ENCODE data around the gene COMMD8.

The COMMD8 gene

DNA sequence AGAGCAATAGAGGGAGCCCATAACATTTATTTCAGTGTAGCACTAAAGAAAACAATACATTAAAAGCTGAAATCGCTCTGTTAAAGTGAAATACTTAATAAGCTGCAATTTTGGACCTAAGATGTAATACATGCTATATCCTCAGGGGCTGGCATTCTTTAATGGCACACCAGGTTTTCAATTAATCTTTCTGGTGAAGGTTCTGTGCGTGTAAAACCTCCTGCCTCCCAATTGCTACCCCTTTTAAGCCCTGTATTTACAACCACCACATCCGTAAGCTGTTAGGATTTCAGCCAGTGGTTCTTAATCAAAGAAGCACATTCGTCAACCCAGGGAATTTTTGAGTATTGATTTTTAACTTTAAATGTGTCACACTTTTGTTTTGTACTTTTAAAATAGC is 7.6 kb upstream of the COMMD8 start:
- no peak for DNase-seq

DNA sequence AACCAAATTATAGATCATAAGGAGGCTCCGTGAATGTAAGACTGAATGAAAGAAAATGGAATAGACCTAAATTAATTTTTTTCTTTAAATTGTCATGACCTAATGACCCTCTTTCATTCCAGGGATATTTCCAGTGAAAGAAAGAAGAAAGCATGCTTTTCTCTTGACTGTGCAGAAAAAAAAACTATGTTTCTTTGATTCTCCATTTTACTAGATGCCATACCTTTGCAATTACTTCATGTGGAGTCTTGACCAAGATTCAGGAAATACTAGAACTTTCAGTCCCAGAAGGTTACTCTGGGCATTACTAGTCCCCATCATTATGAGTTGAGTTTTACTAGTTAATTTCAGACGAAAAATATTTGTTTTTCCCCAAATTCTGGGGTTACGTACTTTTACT is 6.4 kb upstream of the COMMD8 start:
- no peak for DNase-seq

DNA sequence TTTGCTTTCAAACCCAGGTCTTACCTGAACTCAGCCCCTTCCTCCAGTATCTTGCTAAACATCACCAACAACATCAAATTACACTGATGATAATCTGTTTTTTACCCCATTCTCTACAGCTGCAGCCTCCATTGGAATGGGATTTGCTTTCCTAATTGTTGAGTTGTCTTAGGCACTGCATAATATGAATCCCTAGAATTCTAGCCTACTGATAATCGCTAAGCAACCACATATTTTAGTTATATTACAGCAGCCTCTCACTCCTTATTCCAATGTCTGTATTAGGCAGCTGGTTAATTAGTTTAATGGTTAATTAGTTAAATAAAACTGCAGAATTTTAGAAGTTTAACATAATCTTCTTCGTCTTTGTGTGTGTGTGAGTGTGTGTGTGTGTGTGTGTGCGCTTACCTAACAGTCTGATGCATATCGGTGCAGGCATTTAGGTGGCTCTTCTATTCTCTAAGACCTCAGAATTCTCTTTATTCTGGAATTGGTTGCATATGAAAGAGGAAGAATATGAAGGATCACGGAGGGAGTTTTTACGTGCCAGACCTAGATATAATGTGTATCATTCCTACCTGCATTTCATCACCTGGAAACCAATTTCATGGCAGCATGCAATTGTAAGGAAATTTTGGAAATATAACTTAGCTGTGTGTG is 5.3 kb upstream of the COMMD8 start:
- no peak for DNase-seq

DNA sequence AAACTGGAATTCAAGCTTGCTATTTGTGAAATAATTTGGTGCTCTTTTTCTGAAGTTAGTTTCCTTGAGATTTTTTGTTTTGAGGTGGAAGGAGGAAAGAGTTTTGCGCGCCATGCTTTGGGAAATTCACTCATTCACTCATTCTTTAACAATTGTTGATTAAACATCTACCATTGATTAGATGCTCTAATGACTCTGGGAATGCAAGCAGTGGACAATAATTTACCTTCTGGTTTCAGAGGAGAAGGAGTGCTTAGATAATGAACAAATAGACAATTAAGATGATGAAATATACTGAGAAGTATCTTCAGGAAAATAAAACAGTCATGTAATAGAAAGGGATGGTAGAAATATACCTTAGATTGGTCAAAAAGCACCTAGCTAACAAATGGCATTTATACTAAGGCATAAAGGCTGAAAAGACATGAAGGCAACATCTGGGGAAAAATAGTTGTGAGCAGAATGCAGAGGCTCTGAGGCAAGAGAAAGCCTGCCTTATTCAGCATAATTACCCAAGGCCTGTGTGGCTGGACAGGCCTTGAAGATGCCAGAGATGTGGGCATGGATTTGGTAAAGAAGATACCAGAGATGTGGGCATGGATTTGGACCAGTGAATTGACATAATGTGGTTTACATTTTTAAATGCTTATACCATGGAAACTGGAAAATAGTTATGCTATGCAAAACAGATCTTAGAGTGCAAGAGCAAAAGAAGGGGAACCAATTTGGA is 2.7 kb upstream of the COMMD8 start:
- DNase-seq, result no peak

DNA sequence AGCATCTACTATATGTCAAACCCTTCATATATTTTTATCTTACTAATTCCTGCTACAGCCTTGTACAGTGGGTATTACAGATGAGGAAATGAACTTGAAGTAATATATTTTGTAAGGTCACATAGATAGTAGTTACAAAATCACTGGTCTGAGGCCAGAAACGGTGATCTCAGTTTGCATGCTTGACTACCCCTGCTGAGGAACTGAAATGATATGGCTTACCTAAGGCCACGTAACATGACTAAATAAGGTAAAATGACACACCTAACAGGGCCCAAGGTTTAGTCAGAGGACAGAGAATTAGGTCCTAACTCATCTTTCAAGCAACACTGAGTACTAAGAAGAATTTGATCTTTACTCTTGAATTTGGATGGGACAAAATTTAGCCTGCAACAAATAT is 1.5 kb upstream of the COMMD8 start:
- DNase-seq, result no peak

DNA sequence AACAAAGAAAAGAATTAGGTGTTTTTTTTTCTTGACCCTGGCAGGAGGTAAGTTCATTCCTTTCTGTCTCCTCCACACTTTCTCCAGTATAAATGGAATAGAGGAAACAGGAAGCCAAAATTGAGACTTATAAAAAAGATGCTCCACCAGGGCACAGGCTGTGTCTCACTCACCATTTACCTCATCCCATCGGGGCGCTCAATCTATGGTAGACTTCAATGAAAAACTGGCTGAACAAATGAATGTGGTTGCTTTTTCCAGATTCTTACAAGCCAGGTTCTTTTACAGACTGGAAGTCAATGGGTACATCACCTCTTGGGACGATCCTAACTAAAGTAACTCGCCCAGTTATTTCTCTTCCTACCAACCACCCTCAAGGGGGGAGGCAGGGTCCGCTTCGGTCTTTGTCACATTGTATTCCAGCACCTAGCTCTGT is 685 bp downstream of the COMMD8 start:
- no peak for DNase-seq

DNA sequence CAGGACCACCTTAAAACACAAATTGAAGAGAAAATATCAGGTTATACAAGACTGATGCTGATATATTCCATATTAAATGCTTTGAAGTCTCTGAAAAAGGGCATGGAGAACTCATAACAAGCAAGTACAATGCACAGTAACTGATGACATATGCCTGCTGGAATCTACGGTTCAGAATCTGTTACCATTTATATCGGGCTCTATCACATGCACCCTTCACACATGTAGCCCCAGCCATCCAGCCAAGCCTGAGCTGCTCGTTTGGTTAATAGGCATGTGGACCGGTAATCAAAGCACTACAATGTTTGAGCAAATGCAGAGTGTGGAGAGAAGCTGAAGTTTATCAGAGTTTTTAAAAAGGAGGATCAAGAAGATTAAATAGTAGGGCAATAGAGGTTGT is 11.8 kb downstream of the COMMD8 start:
- DNase-seq, result no peak

DNA sequence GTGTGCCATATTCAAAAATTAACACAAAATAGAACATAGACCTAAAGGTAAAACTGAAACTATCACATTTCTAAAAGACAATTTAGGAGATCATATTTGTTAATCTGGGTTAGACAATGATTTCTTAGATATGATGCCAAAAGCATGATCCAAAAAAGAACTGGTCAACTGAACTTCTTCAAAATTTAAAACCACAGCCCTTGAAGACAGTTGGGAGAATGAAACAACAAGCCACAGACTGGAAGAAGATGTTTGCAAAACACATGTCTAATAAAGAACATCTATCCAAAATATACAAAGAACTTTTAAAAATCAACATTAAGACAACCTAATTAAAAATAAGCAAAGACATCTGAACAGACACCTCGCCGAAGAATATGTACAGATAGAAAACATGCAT is 19.5 kb downstream of the COMMD8 start:
- DNase-seq, result no peak

DNA sequence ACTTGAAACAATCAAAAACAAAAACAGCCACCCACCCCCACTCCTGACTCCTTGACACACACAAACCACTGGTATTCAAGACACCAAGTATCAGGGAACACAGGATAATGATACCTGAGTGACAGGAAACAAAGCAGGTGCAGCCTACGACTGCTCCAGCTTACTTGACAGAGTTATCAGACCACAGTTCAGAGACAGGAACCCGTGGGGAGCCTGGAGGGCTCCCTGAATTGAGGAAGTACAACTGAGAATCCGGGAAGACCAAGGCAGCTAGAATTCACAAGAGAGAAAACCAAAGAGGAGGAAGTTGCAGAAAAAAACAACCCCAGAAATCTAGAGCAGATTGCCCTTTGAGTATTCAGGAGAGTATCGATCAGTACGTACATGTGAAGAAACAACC is 20.5 kb downstream of the COMMD8 start:
- no peak for DNase-seq

DNA sequence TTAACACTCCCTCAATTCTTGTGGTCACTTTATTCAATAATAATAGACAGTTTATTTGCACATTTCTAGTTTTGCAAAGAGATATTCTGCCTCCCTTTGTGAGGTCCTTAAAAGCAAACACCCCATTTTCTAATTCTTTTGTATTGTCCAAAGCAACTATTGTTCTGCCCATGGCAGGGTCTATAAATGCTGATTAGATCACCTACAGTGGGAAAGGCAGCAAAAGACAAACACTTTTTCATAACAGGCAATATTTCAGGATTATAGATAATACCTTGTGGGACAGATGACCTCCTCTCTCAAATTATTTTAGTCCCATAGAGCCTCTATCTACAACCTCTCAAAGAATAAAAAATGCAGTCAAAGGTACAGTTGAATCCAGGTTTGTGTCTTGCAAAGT is 28.6 kb downstream of the COMMD8 start:
- no peak for DNase-seq

DNA sequence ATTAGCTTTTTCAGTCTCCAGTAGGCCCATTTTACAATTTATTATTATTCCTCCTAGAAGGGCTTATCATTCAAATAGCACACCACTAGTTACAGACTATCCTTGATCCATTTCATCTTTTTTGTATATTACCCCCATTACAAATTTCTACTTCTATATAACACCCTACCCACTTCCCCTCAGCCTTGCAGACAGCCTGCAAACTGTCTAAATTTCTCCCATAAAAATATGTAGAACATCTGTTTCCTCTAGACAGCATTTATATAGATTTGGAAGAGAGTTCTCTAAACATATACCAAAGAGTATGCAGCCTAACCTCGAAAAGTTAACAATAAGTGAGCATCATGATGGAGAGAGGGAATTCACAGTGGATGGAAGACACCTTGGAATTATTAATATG is 30.8 kb downstream of the COMMD8 start:
- DNase-seq, result no peak

DNA sequence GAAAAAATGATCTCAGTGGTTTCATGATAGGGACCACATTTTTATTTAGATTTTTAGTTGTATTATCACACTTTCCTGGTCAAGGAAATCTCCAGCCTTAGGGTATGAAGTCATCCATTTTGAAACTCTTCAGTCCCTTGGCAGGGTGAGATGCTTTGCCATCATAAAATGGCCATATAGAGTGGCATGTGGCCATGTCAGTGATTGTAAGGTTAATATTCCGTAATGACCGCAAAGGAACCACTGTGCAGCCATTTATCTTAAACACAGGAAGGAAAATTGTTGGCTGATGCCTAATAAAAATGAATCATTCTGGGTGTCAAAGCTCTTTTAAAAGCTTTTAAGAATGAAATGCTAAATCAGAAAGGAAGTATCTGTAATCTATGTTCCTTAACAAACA is 35.6 kb downstream of the COMMD8 start:
- DNase-seq, result no peak

DNA sequence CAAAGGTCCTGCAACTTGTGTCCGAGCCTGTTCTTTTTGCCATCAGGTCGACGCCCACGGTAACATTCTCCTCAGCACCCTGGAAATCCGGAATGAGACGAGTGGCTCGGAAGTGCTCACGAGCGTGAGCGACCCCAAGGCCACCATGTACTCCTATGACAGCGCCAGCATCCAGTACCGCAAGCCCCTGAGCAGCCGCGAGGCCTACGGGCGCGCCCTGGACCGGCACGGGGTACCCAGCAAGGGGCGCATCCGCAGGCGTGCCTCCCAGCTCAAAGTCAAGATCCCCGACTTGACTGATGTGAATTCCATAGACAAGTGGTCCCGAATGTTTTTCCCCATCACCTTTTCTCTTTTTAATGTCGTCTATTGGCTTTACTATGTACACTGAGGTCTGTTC is 37.9 kb downstream of the COMMD8 start:
- DNase-seq, result no peak

DNA sequence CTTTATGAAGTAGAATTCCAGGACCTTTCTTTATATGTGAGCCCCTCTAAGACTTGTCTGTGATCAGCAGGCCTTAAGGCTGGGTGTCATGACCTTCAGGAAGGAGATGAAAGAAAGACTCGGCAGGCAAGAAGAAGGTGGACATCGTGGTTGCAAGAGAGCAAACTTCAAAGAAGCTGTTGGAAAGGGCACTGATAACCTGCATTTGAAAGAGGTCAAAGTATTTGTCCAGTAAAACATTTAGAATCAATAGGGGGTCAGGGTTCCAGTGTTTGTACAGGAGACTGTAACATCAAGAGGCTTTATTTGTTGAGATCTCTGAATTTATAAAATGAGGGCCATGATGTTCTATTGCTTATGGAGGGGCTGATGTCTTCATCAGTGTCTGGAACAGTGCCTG is 44.2 kb downstream of the COMMD8 start:
- DNase-seq, result no peak

DNA sequence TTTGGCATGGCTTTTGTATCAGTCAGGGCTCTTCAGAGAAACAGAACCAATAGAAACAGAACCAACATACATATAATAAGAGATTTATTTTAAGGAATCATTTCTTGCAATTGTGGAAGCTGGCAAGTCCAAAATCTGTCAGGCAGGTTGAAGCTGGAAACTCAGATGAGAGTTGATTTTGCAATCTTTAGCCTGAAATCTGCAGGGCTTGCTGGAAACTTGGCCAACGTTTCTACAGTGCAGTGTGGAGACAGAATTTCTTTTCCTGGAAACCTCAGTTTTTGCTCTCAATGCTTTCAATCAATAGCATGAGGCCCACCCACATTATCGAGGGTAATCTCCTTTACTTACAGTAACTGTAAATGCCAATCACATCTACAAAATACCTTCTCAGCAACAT is 45.4 kb downstream of the COMMD8 start:
- no peak for DNase-seq

DNA sequence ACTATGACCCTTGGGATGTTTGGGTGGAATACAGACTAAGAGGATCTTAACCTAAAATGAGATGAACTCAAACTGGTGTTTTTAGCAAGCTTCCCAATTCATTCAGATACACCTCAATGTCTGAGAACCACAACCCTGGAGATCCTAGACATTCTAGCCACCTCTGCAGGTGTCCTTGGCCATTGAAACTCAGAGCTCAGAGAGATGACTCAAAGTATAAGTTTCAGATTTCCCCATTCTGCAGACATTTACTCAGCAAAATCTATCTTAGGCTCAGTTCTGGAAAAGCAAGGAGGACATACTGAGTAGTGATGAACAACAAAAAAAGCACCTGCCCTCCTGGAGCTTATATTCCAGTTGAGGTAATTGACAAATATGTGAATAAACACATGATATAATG is 47.8 kb downstream of the COMMD8 start:
- DNase-seq, result no peak

DNA sequence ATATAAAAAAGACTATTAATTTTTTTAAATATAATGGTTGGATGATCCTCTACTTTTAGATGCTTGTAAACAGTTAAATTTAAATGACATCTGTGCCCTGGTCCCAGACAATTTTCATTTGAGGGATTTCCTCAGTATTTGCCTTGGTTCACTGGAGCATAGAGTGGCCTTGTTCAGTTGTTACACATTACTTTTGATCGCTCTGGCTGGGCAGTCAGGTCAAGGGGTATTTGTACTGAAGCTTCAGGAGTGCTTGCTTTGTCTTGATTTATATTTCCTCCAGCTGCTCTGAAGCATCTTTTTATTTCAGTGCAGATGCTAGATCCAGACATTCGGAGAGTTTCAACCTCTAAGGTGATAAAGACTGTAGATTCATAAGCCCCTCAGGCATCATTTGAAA is 50.0 kb downstream of the COMMD8 start:
- DNase-seq, result no peak

DNA sequence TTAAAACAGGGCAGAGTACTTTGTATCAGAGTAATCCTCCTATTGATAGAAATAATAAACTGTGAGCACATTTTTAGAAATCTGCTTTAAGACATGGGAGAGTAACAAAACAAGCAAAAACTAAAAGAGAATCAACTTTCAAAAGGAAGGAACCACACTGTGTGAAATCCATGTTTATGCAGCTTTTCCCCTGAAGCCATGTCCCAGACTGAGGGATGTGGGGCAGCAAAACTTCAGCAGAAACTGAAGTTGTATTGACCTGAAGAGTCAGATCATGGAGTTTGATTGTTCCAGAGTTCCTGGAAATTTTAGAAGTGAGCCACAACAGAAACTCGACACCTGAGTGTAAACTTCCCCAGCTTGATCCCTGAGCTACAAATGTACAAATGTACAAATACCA is 53.2 kb downstream of the COMMD8 start:
- DNase-seq, result no peak

DNA sequence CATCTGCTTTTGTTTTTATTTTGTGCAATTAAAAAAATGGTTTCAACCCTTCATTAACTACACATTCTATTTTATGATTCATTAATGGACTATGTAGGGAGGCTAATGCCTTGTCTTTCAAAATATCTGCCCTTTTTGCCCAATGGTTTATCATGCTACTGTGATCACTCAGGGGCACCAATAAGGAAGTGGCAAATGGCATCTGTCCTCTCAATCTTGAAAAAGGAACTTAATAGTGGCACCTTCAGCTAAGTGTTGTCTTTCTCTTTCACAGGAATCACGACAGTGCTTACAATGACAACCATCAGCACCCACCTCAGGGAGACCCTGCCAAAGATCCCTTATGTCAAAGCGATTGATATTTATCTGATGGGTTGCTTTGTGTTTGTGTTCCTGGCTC is 57.1 kb downstream of the COMMD8 start:
- DNase-seq, result no peak
